ENCODE data around the gene SNAPIN. TPM values are rescaled to one million over a fixed set of nuclear protein-coding genes. Genes with fewer than 3 reads are reported as not detected.
"Not testable (repeated sequence)": the region's sequence is repeated elsewhere in the genome, so short reads cannot be mapped to it uniquely, and the experiment has no call there.

Gene SNAPIN
- total RNA-seq, 1 experiment from 2014 or later, result 82.0 TPM

GRCh38 chr1:153670859-153671627 is 12.5 kb downstream of the SNAPIN start, which contains the start of gene ILF2:
TSS of gene ILF2 (minus strand) at chr1:153670993. CDS start at chr1:153670922, 71 bp downstream.
- Histone ChIP-seq H3K4me3 (ENCODE audit: low read length) (peak within 1 kb of the TSS; percentile 89), H3K36me3 (ENCODE audit: low read depth, low read length) (peaks cover 40% of the 10 kb centered on the region), H3K27me3 (ENCODE audit: low read length) (no peaks in the 10 kb centered on the region), H3K9ac (ENCODE audit: low read length) (peak within 1 kb of the TSS; percentile 95), H3F3A (ENCODE audit: low read length, unreplicated experiment) (peaks cover 18% of the 10 kb centered on the region), H3K79me2 (ENCODE audit: low read length) (peaks cover 48% of the 10 kb centered on the region), H3K27ac (ENCODE audit: low read length) (peak within 1 kb of the TSS; percentile 52), H4K20me1 (ENCODE audit: low read length) (peaks cover 18% of the 10 kb centered on the region), H3K9me3 (ENCODE audit: low read length) (no peaks in the 10 kb centered on the region), H3K4me2 (ENCODE audit: low read length) (peak within 1 kb of the TSS; percentile 94), H2AFZ (ENCODE audit: low read length) (peak within 1 kb of the TSS; percentile 90), H3K9me2 (replicated peaks; ENCODE audit: low read length) (no peaks in the 10 kb centered on the region), H3K4me1 (ENCODE audit: insufficient read depth, low read length) (peaks cover 17% of the 10 kb centered on the region)
- CTCF ChIA-PET, result no interaction called here
- ATAC-seq (peak; percentile 87), DNase-seq (peak; percentile 100)
- no peak for TF ChIP-seq EZH2 (IDR thresholded peaks at IDR 0.05; ENCODE audit: low read length, unreplicated experiment)
- TF ChIP-seq EZH2phosphoT487 (IDR thresholded peaks at IDR 0.05; ENCODE audit: borderline replicate concordance, low read length), result no peak
- peak; percentile 54 for TF ChIP-seq CTCF (conservative IDR thresholded peaks at IDR 0.05; ENCODE audit: low read depth, low read length)
- TSS peak; percentile 97 for BruUV-seq (replicated peaks)
- POLR2A ChIA-PET (ENCODE audit: unreplicated experiment), result interaction anchor here (0.8 to 1.2 kb wide), 2 partner anchors 44 to 57 kb away, joined by 3 to 18 read pairs; partner anchors contain the start of genes INTS3 and S100A13
- intact Hi-C loops (cut with micrococcal nuclease), result loop anchor here (1.0 to 10.0 kb wide), 5 partner anchors 37 to 316 kb away; partner anchors contain the start of genes CHTOP and S100A9

DNA sequence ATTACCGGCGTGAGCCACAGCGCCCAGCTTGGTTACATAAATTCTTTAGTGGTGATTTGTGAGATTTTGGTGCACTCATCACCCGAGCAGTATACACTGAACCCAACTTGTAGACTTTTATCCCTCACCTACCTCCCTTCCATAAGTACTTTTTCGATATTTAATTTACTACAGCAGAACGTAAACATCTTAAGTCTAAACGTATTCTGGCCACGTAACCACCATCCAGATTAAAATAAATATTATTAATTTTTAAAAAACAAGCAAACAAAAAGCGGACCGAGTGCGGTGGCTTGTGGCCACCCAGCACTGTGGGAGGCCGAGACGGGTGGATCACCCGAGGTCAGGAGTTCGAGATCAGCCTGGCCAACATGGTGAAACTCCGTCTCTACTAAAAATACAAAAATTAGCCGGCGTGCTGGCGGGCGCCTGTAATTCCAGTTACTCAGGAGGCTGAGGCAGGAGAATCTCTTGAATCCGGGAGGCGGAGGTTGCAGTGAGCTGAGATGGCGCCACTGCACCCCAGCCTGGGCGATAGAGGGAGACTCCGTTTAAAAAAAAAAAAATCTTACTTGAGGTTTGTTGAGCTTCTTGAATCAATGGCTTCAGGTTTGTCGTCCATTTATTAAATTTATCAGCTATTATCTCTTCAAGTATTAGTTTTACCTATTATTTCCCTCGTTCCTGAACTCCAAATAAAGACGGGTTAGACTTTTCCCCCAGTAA is 13.3 kb downstream of the SNAPIN start:
- H3K27me3 ChIP-seq (ENCODE audit: low read length); DNase-seq: not testable (repeated sequence)
- POLR2A ChIA-PET (ENCODE audit: unreplicated experiment), result interaction anchor here (0.6 to 1.2 kb wide), 4 partner anchors 44 to 391 kb away, joined by 3 to 18 read pairs (median 4); partner anchors contain the start of genes INTS3 and S100A13

DNA sequence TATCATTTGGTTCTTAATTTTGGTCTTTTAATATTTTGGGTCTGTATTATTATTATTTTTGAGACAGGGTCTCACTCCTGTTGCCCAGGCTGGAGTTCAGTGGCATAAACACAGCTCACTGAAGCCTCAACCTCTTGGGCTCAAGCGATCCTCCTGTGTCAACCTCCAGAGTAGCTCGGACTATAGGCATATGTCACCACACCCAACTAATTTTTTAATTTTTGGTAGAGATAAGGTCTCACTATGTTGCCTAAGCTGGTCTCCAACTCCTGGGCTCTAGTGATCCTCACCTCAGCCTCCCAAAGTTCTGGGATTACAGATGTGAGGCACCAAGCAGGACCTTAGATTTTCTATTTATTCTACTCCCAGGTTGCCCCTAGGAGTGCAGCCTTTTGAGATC is 15.0 kb downstream of the SNAPIN start:
- ChIA-PET POLR2A (ENCODE audit: unreplicated experiment) (no interaction called here), CTCF (interaction anchor here (0.6 kb wide), 1 partner anchor 75 kb away, joined by 3 read pairs; no protein-coding TSS in a partner anchor)
- no TSS peak for BruUV-seq (replicated peaks)

More for the DNA sequence above, 13.3 kb downstream of the SNAPIN start:
- H3K9me2 ChIP-seq (replicated peaks; ENCODE audit: low read length); BruUV-seq (replicated peaks); H3K9me3 ChIP-seq (ENCODE audit: low read length): not testable (repeated sequence)
- H3K4me3 ChIP-seq (ENCODE audit: low read length), result peak overlapping the region; percentile 61
- peaks cover 17% of the 10 kb centered on the region for H3K4me1 ChIP-seq (ENCODE audit: insufficient read depth, low read length)
- peaks cover 18% of the 10 kb centered on the region for H3F3A ChIP-seq (ENCODE audit: low read length, unreplicated experiment)
- H2AFZ ChIP-seq (ENCODE audit: low read length), result peak overlapping the region; percentile 90
- intact Hi-C loops (cut with micrococcal nuclease), result loop anchor here (1.0 to 10.0 kb wide), 5 partner anchors 37 to 317 kb away; partner anchors contain the start of genes CHTOP and S100A9
- peak overlapping the region; percentile 60 for H3K9ac ChIP-seq (ENCODE audit: low read length)
- CTCF ChIA-PET, result interaction anchor here (0.6 kb wide), 2 partner anchors 95 to 292 kb away, joined by 4 to 7 read pairs; no protein-coding TSS in a partner anchor
- H4K20me1 ChIP-seq (ENCODE audit: low read length), result peaks cover 18% of the 10 kb centered on the region
- peaks cover 40% of the 10 kb centered on the region for H3K79me2 ChIP-seq (ENCODE audit: low read length)
- ATAC-seq, result peak; percentile 73
- H3K36me3 ChIP-seq (ENCODE audit: low read depth, low read length), result peaks cover 33% of the 10 kb centered on the region
- H3K4me2 ChIP-seq (ENCODE audit: low read length), result peak overlapping the region; percentile 78
- H3K27ac ChIP-seq (ENCODE audit: low read length), result peak overlapping the region; percentile 52

More for the DNA sequence above, 15.0 kb downstream of the SNAPIN start:
- Histone ChIP-seq H3K9me2 (replicated peaks; ENCODE audit: low read length) (no peaks in the 10 kb centered on the region), H3K4me2 (ENCODE audit: low read length) (no peak overlapping the region), H3K9ac (ENCODE audit: low read length) (no peak overlapping the region), H3K9me3 (ENCODE audit: low read length) (no peaks in the 10 kb centered on the region), H3K36me3 (ENCODE audit: low read depth, low read length) (peaks cover 15% of the 10 kb centered on the region), H3K79me2 (ENCODE audit: low read length) (peaks cover 23% of the 10 kb centered on the region), H3F3A (ENCODE audit: low read length, unreplicated experiment) (peaks cover 12% of the 10 kb centered on the region), H3K4me1 (ENCODE audit: insufficient read depth, low read length) (peaks cover 19% of the 10 kb centered on the region), H3K4me3 (ENCODE audit: low read length) (no peak overlapping the region), H3K27me3 (ENCODE audit: low read length) (peaks cover 6% of the 10 kb centered on the region; the same call in 1 of the 2 replicates), H4K20me1 (ENCODE audit: low read length) (peaks cover 10% of the 10 kb centered on the region), H3K27ac (ENCODE audit: low read length) (no peak overlapping the region), H2AFZ (ENCODE audit: low read length) (no peak overlapping the region)
- TF ChIP-seq EZH2phosphoT487 (IDR thresholded peaks at IDR 0.05; ENCODE audit: borderline replicate concordance, low read length) (no peak), EZH2 (IDR thresholded peaks at IDR 0.05; ENCODE audit: low read length, unreplicated experiment) (no peak), CTCF (conservative IDR thresholded peaks at IDR 0.05; ENCODE audit: low read depth, low read length) (no peak)
- DNase-seq, result no peak
- ATAC-seq, result no peak
- intact Hi-C loops (cut with micrococcal nuclease), result loop anchor here (10.0 kb wide), 1 partner anchor 319 kb away; the partner anchor contains the start of gene S100A9

All from PC-3 (cell line).